Raji (cell line): ENCODE results near the gene WASF3.

ENCODE experiments used
- POLR2A ChIP-seq: IDR thresholded peaks from 2 replicates; pipeline ENCODE4 v1.6.1; 2011; ENCODE audit warnings: low read depth, low read length, control low read depth; ENCODE audit not compliant: insufficient read depth

The WASF3 gene

DNA sequence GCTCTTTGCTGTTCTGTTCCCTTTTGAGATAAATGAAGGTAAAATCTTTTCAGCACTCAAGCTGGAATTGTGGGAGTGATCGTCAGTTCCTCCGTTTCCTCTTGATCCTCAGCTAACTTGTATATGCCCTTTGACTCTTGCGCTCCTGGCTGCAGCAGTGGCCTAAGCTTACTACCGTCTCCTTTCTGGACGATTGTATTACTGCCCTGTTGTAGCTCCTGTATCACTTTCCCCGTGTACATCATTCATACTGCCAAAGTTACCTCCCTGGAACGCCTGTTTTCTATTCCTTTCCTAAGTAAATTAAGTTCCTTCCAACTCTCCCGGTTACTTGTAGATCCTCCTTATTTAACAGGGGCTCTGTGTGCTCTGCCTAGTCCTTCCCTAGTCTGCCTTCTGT lies 36.9 kb downstream of the WASF3 start:
- TF ChIP-seq POLR2A, result no peak

- no peak for TF ChIP-seq POLR2A
These were observed 39.0 kb downstream of the WASF3 start for GRCh38 chr13:26596458-26596857.

- TF ChIP-seq POLR2A, result no peak
These were observed 41.9 kb downstream of the WASF3 start for GRCh38 chr13:26599403-26599802.

- no peak for TF ChIP-seq POLR2A
These were observed 42.4 kb downstream of the WASF3 start for GRCh38 chr13:26599860-26600259.

DNA sequence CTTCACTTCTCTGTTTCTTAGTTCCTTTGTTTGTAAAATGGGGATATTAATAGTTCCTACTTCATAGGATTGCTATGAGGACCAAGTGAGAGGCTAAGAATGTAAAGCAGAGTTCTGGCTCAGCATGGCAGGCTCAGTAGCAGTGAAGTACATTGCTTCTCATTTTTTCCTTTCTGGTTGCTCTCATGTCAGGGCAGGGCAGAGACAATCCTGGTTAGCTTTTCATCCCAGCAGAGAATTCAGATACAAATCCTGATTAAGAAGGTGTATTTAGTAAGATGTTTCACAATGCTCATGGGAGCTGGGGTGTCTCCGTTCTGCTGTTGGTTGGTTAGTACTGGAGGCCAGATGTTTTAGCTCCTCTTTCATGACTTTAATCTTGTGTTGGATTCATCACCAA lies 42.9 kb downstream of the WASF3 start:
- TF ChIP-seq POLR2A, result no peak

DNA sequence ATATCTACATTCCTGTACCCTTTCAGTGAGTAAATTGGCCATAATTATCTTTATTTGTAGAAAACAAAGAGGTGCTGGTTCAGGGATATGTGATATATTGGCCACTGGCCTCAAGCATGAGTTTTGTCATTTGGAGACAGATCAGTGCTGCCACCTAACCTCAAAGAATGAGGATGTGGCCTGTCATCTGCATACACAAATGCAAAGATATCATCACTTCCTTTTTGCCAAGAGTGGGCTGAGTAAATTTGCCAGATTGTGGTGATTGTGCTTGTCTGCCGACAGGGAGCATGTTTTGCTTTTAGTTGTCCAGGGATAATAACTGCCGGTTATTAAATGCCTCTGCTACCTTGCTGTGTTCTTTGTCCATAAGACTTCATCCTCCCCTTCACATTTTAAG lies 44.2 kb downstream of the WASF3 start:
- TF ChIP-seq POLR2A, result no peak

GRCh38 chr13:26602783-26603182 lies 45.3 kb downstream of the WASF3 start:
- no peak for TF ChIP-seq POLR2A

DNA sequence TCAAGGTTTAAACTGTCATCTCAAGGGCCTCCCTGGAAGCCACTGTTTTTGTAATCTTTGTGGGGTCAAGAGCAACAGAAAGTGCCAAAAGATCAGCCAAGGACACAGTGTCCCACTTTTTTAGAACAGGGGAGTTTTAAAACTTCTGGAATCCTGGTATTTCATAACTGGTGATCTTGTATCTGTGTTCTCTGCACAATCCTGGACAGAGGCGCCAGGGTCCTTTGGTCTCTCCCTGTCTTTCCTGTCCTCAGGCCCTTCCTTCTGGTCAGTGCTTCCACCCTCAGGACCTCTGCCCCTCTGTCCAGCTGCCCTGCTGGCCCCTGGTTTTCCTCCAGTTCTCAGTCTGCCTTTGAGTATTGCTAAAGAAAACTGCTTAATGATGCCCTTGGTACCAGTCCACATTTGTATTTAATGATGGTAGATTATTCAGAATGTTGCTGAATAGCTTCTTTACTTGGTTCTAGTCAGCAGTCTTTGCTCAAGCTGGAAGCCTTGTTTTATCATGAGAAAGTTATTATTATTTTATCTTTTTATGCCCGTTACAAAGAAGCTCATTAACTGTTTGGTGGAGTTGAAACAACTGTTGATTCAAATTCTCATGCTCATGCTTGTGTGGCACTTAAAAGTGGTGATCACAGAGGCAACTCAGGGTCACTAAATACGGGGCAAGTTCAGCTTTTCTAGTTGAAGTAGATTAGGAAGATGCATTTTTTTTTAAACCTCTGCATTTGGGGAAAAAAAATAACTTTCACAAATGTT lies 47.5 kb downstream of the WASF3 start:
- TF ChIP-seq POLR2A, result no peak

DNA sequence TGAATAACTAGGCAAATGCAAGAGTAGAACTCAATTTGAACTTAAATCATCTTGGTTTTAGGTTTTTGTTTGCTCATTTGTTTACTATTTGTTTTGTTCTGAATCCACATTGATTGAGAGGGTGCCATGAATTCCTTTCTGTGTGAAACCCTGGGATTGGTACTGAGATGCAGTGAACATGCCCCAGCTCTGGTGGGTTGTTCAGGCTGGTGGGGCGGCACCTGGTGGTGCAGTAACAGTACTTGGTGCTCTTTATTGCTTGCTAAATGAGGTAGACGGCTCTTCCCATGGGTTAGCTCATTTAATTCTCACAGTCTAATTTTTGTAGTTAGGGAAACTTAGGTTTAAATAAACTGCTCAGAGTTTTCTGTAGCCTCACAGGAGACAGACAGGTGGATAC lies 48.4 kb downstream of the WASF3 start:
- no peak for TF ChIP-seq POLR2A

- no peak for TF ChIP-seq POLR2A
These were observed 49.1 kb downstream of the WASF3 start for GRCh38 chr13:26606631-26607030.

GRCh38 chr13:26614721-26615120 lies 57.2 kb downstream of the WASF3 start:
- no peak for TF ChIP-seq POLR2A

DNA sequence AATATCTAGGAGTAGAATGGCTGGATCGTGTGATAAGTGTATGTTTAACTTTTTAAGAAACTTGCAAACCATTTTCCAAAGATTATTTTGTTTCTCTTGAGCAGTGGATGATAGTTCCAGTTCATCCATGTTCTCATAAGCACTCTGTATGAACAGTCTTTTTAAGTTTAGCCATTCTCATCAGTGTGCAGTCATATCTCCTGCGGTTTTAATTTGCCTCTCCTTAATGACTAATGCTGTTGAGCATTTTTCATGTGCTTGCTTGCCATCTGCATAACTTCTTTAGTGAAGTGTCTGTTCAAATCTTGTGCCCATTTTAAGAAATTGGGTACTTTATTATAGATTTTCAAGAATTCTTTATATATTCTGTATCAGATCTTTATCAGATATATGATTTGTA lies 58.6 kb downstream of the WASF3 start:
- no peak for TF ChIP-seq POLR2A

DNA sequence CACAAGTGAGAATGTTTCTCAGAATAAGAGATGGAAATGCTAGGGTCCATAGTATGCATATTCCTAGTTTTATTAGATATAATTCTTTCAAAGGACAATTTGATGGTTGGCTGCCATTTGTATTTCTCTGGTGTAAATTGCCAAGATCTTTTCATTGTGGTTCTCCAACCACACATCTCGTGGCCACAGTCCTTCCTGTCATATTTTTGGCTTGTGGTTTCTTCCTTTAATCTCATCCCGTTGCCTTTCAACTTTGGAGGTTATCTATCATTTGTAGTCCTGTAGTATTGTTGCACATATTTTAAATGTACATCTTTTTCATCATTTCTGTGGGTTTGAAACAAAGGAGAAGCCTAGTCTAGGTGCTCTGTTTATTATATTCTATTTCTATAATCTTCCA lies 61.2 kb downstream of the WASF3 start:
- no peak for TF ChIP-seq POLR2A

DNA sequence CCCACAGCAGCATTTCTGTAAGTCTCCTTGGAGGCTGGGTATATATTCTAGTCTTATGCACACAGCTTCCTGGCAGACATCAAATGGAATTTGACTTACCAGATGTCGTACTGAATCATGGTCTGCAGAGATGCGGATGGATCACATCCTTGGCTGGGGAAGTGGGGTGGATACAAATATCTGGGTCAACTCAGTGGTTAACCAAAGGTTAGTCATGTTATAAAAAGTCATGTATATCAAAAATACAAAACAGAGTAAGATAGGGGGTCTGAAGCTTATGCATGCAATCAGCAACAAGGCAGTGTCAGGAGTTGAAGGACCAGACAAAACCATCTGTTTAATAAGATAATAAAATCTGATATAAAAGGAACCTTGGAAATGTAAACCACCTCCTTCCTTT lies 61.9 kb downstream of the WASF3 start:
- TF ChIP-seq POLR2A, result no peak

- TF ChIP-seq POLR2A, result no peak
These were observed 64.4 kb downstream of the WASF3 start for GRCh38 chr13:26621731-26622401.

DNA sequence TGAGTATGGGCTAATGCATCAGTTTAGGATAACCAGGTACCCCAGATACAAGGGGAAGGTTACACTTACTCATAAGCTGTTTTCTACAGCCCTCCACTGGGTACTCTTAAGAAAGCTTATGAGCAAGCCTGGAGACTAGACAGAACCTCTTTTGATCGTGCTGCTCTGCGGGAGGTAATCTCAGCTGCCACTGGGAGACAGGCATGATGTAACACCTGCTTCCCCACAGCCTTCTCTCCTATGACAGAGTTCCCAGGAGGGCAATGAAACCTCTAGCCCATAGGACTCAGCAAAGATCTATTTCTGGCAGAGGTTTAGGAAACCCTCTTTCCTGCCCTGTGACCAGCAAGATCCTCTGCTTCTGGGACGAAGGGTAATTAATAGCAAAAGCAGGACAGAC lies 65.6 kb downstream of the WASF3 start:
- TF ChIP-seq POLR2A, result no peak

DNA sequence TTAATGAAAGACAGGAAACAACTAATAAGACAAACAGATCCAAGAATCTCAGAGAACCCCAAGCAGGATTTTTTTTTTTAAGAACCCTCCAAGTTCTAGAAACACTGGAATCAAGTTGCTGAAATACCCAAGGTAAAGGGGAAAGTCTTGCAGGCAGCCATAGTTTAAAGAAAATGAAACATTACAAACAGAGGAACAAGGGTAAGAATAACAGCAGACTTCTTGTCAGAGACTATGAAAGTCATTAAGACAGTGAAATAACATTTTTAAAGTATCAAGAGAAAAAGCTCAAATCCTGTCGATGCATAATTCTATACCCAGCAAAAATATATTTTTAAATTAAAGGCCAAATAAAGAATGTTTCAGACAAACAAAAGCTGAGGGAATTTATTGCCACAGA lies 67.1 kb downstream of the WASF3 start:
- TF ChIP-seq POLR2A, result no peak
